ENCODE data around the gene RNU6-1.

RNU6-1 gene

DNA sequence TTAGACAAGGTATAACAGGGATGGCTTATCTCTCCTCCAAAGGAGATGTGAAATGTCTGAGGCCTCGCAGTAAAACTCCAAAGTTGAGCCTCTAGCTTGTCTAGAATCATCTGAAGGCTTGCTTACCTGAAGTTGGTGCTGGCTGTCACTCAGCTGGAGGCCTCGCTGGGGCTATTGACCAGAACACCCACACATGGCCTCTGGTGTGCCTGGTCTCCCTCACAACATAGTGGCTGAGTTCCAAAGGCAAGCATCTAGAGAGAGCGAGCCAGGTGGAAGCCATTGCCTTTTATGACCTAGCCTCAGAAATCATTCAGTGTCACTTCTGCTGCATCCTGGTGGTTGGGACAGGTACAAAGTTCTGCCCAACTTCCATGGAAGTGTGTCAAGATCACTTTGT is 17.4 kb upstream of the RNU6-1 start:
- DNase-seq (ENCODE audit: low read depth in 2 of 2): no peak

DNA sequence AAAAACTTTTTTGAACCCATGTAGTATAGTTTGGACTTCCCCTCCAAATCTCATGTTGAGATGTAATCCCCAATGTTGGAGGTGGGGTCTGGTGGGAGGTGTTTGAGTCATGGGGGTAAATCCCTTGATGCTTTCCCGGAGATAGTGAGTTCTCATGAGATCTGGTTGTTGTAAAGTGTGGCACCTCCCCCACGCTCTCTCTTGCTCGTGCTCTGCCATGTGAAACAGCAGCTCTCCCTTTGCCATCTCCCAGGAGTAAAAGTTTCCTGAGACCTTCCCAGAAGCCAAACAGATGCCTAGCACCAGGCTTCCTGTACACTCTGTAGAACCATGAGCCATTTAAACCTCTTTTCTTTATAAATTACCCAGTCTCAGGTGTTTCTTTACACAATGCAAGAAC is 16.0 kb upstream of the RNU6-1 start:
- DNase-seq (ENCODE audit: low read depth in 2 of 2): no peak

DNA sequence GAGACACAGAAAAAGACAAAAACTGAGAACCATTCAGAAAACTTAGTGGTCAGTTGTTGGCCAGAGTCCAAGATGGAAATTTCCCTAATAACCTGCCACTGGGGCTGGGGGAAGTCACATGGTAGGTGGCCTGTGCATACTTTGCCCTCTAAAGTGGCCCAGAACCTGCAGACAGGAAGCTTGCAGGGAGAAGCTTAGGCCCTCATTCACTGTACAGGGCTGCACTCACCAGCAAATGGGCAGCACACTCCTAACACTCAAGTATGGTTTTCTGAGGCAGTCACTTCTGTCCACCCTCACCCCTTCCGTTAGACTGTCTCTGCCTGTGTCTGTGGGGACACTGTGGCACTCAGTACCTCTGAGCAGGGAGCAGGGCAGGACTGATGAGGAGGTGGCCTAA is 14.5 kb upstream of the RNU6-1 start:
- DNase-seq (ENCODE audit: low read depth in 2 of 2): no peak

DNA sequence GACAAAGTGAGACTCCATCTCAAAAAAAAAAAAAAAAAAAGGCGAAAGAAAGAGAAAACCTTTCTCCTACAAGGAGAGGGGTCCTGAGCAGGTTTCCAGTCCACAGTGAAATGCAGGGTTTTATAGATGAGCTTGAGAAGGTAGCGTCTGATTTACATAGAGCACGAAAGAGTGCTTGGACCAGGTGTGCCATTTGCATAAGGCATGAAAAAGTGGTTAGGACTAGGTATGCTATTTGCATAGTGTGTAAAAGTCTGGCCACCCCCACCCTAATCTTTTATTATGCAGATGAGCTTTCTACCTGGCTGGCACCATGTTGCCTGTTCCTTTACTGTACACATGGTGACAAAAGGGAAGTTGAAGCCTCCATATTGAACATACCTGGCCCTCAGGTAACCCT is 13.6 kb upstream of the RNU6-1 start:
- no peak for DNase-seq (ENCODE audit: low read depth in 2 of 2)

DNA sequence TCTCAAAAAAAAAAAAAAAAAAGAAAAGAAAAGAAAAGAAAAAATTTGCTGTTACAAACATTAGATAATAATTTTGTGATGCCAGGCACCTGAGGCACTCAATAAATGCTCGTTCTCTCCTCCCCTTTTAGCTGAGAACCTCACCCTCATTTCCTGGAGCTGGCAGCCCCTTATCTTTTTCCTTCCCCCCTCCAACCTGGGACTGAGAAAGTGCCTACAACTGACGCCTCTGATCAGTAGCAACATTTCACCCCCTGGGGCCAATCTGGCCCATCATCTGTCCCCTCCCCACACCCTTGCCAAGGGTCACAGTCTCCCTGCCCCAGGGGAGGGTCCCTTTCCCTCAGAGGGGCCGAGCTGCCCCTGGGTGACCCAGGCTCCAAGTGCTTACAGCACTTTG is 12.6 kb upstream of the RNU6-1 start:
- no peak for DNase-seq (ENCODE audit: low read depth in 2 of 2)

DNA sequence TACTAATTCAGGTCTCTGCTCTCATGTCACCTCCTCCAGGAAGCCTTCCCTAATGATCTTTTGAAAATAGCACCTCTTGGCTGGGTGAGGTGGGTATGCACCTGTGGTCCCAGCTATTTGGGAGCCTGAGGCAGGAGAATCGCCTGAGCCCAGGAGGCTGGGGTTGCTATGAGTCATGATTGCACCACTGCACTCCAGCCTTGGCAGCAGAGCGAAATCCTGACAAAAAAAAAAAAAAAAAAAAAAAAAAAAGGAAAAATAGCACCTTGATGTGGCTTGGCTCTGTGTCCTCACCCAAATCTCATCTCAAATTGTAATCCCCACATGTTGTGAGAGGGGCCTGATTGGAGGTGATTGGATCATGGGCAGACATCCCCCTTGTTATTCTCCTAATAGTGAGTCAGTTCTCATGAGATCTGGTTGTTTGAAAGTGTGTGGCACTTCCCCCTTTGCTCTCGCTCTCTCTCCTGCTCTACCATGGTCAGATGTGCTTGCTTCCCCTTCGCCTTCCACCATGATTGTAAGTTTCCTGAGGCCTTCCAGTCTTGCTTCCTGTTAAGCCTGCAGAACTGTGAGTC is 11.2 kb upstream of the RNU6-1 start:
- DNase-seq (ENCODE audit: low read depth in 2 of 2): no peak

DNA sequence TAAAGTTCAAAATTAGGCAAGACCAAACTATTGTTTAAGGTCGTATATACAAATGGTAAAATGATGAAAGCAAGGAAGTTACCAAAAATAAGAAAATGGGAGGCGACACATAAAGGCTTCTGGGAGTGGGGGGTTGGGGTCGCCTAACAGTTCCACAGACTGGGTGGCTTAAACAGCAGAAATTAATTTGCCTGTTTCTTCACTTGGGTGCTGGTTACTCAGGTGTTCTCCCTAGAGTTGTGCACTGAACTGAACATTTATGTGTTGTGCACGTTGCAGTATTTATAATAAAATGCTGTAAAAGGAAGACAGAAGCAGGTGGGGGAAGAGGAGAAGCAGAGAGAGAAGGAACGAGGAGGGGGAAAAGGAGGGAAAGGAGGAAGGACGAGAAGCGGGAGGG is 10.5 kb upstream of the RNU6-1 start:
- no peak for DNase-seq (ENCODE audit: low read depth in 2 of 2)

DNA sequence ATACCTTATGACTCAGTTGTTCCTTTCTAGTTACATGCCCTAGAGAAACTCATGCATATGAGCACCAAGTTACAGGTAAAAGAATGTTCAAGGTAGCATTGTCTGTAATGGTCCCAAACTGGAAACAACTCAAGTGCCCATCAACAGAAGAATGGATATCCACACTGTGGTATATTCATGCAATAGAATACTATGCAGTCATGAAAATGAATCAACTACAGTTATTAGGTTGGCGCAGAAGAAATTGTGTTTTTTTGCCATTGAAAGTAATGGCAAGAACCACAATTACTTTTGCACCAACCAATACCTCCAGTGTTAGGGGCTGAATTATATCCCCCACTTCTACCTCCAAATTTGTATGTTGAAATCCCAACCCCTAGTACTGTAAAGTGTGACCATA is 9.7 kb upstream of the RNU6-1 start:
- DNase-seq (ENCODE audit: low read depth in 2 of 2): no peak

DNA sequence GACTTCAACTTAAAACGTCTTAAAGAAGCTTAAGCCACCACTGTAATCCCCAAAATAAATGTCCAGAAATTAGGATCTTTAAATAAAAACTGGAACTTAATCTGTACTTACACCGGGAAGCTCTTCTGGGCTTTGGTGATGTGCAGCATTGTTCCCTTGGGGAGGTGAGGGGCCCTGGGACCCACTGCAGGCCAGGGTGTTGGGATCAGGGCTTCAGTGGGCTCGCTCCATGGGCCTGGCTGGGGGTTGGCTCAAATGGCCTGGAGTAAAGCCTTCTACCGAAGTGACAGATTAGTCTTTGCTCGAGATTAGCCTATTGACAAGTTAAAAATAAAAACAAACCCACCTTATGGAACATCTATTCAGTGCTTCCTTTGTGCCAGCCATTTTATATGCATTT is 6.1 kb upstream of the RNU6-1 start:
- DNase-seq (ENCODE audit: low read depth in 2 of 2): no peak

DNA sequence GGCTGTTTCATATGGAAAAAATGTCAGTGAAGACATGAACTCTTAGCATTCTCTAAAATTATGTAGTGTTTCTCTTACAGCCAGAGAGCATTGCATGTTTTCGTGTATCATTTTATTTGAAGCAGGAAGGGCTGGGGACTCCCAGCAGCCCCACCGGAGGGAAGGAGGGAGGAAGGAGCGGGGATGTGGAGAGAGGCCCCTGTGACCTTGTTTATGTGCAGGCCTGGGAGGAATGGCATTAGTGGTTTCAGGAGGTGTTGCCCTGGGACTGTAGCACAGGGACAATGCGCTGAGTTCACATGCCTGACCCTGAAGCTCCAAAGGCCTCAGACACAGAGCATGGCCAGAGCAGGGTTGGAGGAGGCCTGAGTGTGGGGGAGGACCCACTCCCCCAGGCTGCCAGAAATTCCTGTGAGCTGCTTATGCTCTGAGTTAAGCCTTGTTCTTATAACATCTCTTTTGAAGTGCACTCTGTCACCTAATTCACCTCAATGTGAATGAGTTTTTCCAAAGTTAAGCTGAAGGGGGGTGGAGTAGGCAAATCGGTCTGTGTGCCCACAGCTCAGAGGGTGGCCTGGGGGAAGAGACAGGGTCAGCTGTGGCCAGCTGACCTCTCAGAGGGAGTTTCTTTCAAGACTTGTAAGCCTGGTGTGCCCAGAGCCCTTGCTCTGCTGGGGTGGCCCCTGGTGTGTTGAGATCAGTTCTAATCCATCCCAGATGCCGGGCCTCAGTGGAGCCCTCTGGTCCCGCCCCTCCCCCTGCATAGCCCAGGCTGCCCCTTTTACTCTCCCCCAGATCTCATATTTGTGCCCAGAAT is 3.9 kb upstream of the RNU6-1 start:
- DNase-seq (ENCODE audit: low read depth in 2 of 2): no peak

DNA sequence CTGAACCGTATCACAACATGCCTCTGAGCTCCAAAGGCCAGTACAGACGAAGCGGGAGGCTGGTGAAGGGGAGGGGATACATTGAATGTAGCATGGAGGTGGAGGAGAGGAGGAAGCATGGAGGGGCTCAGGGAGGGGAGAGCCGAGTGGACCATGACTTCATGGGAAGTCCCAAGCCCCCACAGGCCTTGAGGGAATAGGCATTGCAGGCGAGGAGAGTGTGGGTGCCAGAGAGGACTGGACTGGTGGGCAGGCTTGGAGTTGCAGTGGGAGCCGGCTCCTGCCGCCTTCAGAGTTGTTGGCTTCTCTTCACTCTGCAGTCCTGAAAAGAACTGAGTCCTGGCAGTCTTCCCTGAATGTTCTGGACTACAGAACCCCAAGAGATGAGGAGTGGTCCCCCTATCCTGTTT is 3.3 kb upstream of the RNU6-1 start:
- no peak for DNase-seq (ENCODE audit: low read depth in 2 of 2)

DNA sequence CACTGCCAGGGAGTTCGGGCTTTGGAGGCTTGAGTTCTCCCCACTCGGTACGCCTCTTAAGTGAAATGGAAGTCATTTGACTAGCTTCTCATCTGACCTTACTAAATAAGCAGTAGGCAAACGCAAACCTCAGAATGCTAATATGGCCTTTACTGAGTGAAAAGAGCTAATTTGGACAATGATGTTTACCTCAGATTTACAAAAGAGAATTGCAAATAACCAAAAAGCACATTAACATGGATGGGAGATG is 1.6 kb upstream of the RNU6-1 start:
- no peak for DNase-seq (ENCODE audit: low read depth in 2 of 2)

DNA sequence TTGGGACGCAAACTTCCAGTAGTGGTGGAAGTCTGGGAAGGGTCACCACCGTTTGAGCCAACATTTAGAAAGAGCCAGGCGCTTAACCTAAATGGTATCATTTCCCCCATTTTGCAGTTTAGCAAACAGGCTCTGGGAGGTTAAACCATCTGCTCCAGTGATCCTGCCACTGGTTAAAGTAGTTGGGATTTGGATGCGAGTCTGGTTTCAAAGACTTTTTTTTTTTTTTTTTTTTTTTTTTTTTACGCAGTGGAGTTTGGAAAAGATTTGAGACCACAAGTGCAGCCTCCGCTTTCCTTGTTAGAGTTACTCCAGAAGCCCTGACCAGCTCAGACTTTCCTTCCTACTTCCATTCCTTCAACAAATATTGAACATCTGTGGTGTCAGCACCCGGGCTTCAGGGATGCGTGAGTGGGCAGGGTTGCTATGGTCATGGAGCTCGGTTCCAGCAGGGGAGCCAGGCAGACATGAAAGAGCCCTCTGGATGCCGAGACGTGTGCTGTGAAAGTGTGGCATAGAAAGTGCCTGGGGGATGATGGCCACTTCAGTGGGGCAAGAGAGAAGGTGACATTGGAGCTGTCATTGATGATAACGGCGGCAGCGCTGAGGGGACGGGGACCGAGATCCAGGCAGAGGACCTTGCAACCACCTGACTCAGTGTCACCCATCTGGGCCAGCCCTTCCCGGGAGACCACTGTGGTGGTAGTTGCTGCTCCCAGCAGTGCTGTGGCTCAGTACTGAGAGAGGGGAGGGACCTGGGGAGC is 1.1 kb upstream of the RNU6-1 start:
- DNase-seq (ENCODE audit: low read depth in 2 of 2): no peak

DNA sequence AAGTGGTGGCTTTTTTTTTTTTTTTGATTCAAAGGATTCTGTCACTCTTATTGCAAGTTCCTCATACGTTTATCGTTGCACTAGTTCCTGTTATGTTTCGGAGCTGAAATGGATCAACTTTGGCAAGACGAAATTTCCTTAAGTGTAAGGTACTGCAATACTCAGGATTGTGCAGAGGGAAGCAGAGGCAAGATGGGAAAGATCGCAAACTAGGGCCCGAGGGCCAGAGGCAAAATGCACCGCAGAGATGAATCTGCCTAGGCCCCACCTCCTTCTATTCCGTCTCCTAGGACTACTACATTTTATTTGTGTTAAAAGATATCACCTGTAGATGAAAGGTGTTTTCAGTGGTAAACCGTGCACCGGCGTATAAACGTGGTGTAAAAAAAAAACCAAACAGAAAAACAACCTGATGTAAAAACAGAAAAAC is 331 bp downstream of the RNU6-1 start:
- DNase-seq (ENCODE audit: low read depth in 2 of 2): no peak

DNA sequence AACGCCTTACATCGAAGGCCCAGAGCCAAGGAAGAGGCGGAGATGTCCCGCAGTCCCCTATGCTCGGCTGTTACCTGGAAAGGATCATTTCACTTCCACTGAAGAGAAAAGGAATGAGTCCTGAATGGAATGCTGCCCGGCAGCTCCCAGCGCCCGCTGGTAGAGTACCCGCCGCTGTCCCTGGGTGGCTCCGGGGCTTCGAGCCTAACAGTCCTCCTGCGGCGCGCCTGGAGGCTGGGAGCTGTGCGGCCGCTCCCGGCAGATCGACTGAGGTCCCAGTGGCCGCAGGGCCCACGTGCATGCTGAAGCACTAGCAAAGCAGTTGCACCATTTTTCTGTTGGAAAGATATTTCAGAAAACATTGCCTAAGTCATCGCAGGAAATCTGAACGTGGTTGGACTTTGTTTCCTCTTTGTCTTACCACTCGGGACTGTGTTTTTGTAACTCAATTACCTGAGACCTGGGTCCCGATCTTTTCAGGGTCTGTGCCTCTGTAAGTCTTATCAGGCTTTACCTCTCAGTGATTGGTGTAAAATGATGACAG is 984 bp downstream of the RNU6-1 start:
- no peak for DNase-seq (ENCODE audit: low read depth in 2 of 2)

DNA sequence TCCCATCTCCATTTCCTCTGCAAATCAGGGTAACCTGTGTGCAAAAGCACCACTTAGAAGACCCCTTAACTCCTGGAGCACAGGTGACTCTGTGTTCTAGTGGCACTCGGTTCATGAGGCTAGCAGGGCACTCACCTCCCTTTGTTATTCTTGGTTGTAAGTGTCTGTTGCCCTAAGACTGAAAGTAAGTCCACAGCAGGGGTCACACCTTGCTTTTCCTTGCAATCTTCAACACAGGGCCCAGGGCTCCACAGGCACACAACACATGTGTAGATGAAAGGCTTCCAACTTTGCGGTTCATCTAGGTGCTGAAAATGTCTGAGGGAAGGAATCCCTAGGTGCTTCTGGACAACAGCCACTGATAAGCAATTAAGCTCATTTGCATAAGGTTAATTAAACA is 2.9 kb downstream of the RNU6-1 start:
- DNase-seq (ENCODE audit: low read depth in 2 of 2): no peak

DNA sequence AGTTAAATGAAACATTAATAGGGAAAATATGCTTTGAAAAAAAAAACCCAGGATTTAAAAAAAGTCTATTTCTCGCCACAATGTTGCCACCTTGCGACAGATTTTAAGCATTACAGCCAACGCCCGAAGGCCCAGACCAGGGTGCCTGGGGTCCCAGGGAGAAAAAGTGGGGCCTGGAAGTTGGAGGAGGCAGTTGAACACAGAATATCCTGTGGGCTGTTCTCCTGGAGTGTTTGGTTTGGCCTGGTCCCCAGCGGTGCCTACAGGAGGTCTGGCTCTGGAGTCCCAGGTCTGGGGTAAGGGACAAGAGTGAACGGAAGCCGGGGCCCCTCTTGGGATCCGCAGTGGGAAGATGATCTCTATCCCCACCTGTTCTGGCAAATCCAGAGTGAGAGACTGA is 3.4 kb downstream of the RNU6-1 start:
- no peak for DNase-seq (ENCODE audit: low read depth in 2 of 2)

DNA sequence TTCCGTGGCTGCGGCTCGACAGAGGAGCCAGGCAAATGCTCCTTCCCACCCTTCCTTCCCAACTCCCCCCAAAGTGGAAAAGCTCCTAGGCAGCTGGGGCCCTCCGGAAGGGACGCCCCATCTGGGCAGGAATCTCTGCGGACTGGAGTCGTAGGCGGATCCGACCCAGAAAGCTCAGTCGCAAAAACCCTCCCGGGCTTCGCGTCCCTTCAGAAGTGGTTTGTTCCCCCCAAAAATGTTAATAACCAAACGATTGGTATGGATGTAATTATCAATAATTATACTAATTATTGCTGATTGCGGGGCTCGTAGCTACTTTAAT is 3.8 kb downstream of the RNU6-1 start:
- no peak for DNase-seq (ENCODE audit: low read depth in 2 of 2)

DNA sequence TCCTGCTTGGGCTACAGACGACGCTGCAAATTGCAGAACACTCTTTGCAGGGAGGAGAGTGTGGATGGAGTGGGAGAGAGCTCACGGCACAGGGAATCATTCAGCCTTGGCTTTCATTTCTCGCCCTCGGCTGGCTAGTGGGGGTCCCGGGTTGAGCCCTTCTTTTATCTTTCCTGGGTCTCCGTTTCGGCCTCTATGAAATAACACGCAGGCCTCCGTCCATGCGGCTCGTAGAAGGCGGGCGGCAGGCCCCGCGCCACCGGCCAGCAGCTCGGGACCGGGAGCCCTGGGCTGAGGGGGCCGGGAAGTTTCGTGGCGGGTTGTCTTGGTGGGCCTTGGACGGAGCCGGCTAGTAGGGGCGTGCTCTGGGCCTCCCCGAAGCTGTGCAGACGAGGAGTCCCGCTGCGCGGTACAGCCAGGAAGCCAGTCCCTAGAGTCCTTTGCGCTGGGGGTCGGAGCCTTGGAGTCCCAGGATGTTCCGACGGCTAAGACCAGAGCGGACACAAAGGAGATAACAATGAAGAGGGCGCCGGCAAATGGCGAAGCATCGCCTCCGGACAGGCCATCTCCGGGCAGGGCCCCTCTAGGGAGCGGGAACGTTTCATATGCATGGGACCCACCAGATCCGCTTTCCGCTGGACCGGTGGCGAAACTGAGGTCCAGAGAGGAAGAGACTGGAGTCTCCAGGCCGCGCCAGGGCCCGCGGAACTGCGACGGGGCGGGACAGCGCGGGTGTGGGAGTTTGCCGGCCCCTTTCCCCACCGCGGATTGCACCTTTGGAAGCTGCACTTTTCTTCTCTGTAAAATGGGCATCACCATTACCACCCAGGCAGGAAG is 4.3 kb downstream of the RNU6-1 start:
- no peak for DNase-seq (ENCODE audit: low read depth in 2 of 2)

DNA sequence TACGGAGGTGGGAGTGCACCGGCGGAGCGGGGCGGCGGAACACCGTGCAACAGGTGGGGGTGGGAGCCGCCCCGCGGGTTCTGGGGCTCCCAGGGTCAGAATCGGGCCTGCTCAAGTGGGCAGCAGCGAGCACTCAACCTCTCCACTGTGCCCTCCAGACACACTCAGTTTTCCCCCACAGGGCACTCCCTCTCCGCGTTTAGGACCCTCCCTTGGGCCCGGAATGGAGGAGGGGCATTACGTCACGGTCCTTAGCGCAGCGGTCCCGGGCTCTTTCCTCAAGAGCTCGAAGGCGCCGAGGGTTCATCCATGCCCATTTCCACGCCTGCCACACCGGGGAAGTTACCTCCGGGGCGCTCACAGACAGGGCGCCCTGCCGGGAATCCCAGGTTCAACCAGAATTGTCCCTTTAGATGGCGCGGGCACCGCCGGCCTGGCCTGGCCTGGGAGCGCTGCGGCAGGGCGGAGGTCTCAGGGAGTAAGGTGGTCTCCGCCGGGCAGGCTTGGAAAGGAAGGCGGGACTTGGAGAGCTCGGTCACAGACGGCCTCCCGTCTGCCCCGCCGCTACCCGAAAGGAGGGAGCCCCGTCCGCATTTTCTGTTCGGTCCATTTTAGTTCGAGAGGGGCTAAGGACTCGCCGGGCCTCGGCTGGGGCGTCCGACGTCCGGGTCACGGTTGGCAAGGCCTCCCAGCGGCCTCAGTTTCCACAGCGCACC is 5.1 kb downstream of the RNU6-1 start:
- DNase-seq (ENCODE audit: low read depth in 2 of 2): no peak

DNA sequence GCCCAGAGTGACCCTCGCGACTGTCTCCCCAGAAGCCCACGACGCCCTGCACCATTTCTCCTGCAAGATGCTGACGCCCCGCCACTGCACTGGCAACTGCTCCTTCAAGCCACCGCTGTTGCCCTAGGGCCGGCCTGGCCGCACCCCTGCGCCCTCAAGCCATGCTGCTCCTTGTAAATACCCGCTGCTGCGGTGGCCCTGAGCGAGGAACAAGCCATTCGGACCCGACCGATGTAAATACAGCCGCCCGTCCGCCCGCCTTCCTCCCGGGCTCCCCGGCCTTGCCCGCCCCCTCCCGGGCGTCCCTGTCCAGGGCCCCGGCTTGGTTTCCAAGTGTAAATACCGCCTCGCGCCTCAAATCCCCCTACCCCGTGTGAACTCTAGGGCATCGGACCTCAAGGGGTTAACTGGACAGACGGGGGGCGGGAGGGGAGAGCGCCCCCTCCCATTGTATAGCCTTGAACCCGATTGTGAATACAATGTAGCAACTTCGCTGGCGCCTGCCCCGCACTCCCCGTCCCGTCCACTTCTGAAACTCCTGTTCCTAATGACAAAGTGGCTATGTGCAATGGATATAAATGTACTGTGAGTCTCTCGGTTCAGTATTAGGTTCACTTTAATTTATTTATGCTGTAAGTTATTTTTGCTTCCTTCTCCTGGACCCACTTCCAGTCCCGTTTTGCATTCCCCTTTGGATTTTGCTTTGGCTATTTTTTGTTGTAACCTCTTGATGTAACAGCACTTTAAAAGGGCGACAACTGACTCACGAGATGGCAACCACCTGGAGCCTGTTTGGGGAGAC is 5.9 kb downstream of the RNU6-1 start:
- DNase-seq (ENCODE audit: low read depth in 2 of 2): no peak

Data from stimulated activated CD8-positive, alpha-beta memory T cell treated with anti-CD3 and anti-CD28 coated beads, Interleukin-7, amount 100 ng/mL, for 1 hour (primary cell).